Lung (tissue), 12 donors: ENCODE data around the gene BDH1. TPM values are rescaled to one million over a fixed set of nuclear protein-coding genes. Genes with fewer than 3 reads are reported as not detected.
"Not testable (repeated sequence)": the region's sequence is repeated elsewhere in the genome, so short reads cannot be mapped to it uniquely, and the experiment has no call there.

Source experiments
- ATAC-seq: fragments of 200-7000 bp; cut with Tn5 transposase; one replicate; pipeline ENCODE4 v1.9.1; 2020; ENCODE audit warnings: moderate number of reproducible peaks; ENCODE audit not compliant: insufficient read depth, low FRiP score
- DNase-seq, 3 donors: peaks; one replicate each; pipeline ENCODE4 v3.0.0-alpha.2; 2013 to 2017
- H3K27ac ChIP-seq, 2 donors: one replicate each; pipeline ENCODE4 v1.5.1; 2013; ENCODE audit warnings: mild to moderate bottlenecking in 2 of 2, moderate library complexity in 2 of 2, control low read depth in 1 of 2, inconsistent platforms in 1 of 2, low read depth in 1 of 2, low read length in 1 of 2
- H3K27me3 ChIP-seq, 3 donors: one replicate each; pipeline ENCODE4 v1.5.1; 2013; ENCODE audit warnings: low read length in 2 of 3; ENCODE audit not compliant: control insufficient read depth in 3 of 3, insufficient read depth in 3 of 3
- H3K36me3 ChIP-seq, 4 donors: one replicate each; pipeline ENCODE4 v1.5.1; 2013; ENCODE audit warnings: low read length in 4 of 4, mild to moderate bottlenecking in 1 of 4, moderate library complexity in 1 of 4; ENCODE audit not compliant: control insufficient read depth in 4 of 4, insufficient read depth in 4 of 4
- H3K4me1 ChIP-seq, 5 donors: one replicate each; pipeline ENCODE4 v1.5.1; 2013; ENCODE audit warnings: low read length in 5 of 5, mild to moderate bottlenecking in 2 of 5, moderate library complexity in 1 of 5; ENCODE audit not compliant: control insufficient read depth in 5 of 5, insufficient read depth in 5 of 5
- H3K4me3 ChIP-seq: one replicate; pipeline ENCODE4 v1.5.1; 2013; ENCODE audit warnings: mild to moderate bottlenecking, control low read depth, moderate library complexity
- H3K9ac ChIP-seq, 2 donors: one replicate each; pipeline ENCODE4 v1.5.1; 2013; ENCODE audit warnings: low read length in 2 of 2, control low read depth in 1 of 2; ENCODE audit not compliant: insufficient read depth in 1 of 2
- H3K9me3 ChIP-seq, 4 donors: one replicate each; pipeline ENCODE4 v1.5.1; 2013; ENCODE audit warnings: low read length in 3 of 4, mild to moderate bottlenecking in 1 of 4, moderate library complexity in 1 of 4; ENCODE audit not compliant: control insufficient read depth in 4 of 4, insufficient read depth in 3 of 4
- CTCF ChIP-seq: IDR thresholded peaks from 2 replicates; pipeline ENCODE4 v1.5.1; 2012; ENCODE audit warnings: mild to moderate bottlenecking; ENCODE audit errors: control extremely low read depth, extremely low read depth
- WGBS, 2 donors: extraction: QIAGEN DNeasy Blood & Tissue Kit; methylation state at CpG; one replicate each; pipeline ENCODE4 v1.1.7; 2013; 5-methylcytosine and 5-hydroxymethylcytosine counted together
- polyA plus RNA-seq, 2 donors: library from polyadenylated mRNA; stranded (reverse); fragments of 200-250 nt; gene quantifications; one replicate each; pipeline ENCODE4 v1.2.1, GENCODE V29; 2013
- total RNA-seq, 2 donors: library from RNA; depleted of rRNA in 1 of 2; stranded (reverse); fragments of >200 nt in 1 of 2; gene quantifications; one replicate each; pipeline ENCODE4 v1.2.1, GENCODE V29; 2014 to 2021
- donor health status: control.
- donor health status: control.
- donor health status: Bipolar disorder and iron deficiency.
- donor health status: healthy.
- donor health status: DM: yes; HTN: yes; CAD: no.

BDH1 gene
- total and polyA plus RNA-seq, 4 donors: 14.3 to 32.8 (median 17.0) TPM

GRCh38 chr3:197577366-197578074, 21.8 kb upstream of the BDH1 start:
- Histone ChIP-seq H3K9me3 (no peaks in the 10 kb centered on the region), H3K4me1 (no peaks in the 10 kb centered on the region), H3K27ac (no peak overlapping the region), H3K27me3 (no peaks in the 10 kb centered on the region), H3K36me3 (peaks cover 0 to 5% (median 0%) of the 10 kb centered on the region in 4 donors), H3K9ac (no peak overlapping the region), H3K4me3 (no peak overlapping the region)
- DNase-seq: no peak
- ATAC-seq: no peak
- 93 to 96% methylated on average over 13 of the region's 13 CpGs for WGBS, 2 donors
- no peak for TF ChIP-seq CTCF

GRCh38 chr3:197576838-197577237, 21.1 kb upstream of the BDH1 start:
- DNase-seq: no peak
- Histone ChIP-seq H3K27me3 (no peaks in the 10 kb centered on the region), H3K9me3 (no peaks in the 10 kb centered on the region), H3K4me1 (no peaks in the 10 kb centered on the region), H3K9ac (no peak overlapping the region), H3K27ac (no peak overlapping the region), H3K4me3 (no peak overlapping the region), H3K36me3 (peaks cover 0 to 5% (median 0%) of the 10 kb centered on the region in 4 donors)
- TF ChIP-seq CTCF: no peak
- 88 to 93% methylated on average over 8 of the region's 8 CpGs for WGBS, 2 donors
- ATAC-seq: no peak

GRCh38 chr3:197575362-197575761, 19.6 kb upstream of the BDH1 start:
- WGBS, 2 donors: 89 to 92% methylated on average over 5 of the region's 5 CpGs
- peaks cover 0 to 5% (median 0%) of the 10 kb centered on the region in 4 donors for H3K36me3 ChIP-seq
- no peak for TF ChIP-seq CTCF
- no peak for DNase-seq
- H3K27me3 ChIP-seq: no peaks in the 10 kb centered on the region
- no peak overlapping the region for H3K27ac ChIP-seq
- H3K4me3 ChIP-seq: no peak overlapping the region
- peaks cover 0 to under 1% (median 0%) of the 10 kb centered on the region in 4 donors for H3K9me3 ChIP-seq
- H3K9ac ChIP-seq: no peak overlapping the region
- H3K4me1 ChIP-seq: no peaks in the 10 kb centered on the region
- ATAC-seq: no peak

GRCh38 chr3:197574396-197574991, 18.7 kb upstream of the BDH1 start:
- not testable (repeated sequence) for H3K9me3 ChIP-seq, H3K9ac ChIP-seq, H3K4me3 ChIP-seq, H3K27ac ChIP-seq, DNase-seq, H3K36me3 ChIP-seq, H3K4me1 ChIP-seq, H3K27me3 ChIP-seq, ATAC-seq
- WGBS, 2 donors: 32 to 33% methylated on average over 4 of the region's 4 CpGs
